ENCODE measurements around the gene SRGAP1.

GRCh38 chr12:64193931-64194330, 349.4 kb downstream of the SRGAP1 start:
- TF ChIP-seq CTCF (IDR thresholded peaks at IDR 0.05; ENCODE audit: control extremely low read depth in 1 of 3, insufficient read depth in 1 of 3, low read depth in 1 of 3, low read length in 3 of 3) (no peak), POLR2AphosphoS5 (IDR thresholded peaks at IDR 0.05; ENCODE audit: low read depth, low read length) (no peak), TAF7 (optimal IDR thresholded peaks at IDR 0.05; ENCODE audit: borderline replicate concordance, low read depth, low read length) (no peak), TEAD4 (IDR thresholded peaks at IDR 0.05; ENCODE audit: low read depth, low read length) (no peak), RXRA (IDR thresholded peaks at IDR 0.05; ENCODE audit: insufficient read depth, low read depth, low read length) (no peak), ATF3 (IDR thresholded peaks at IDR 0.05; ENCODE audit: insufficient read depth, low read depth, low read length) (no peak), RFX5 (IDR thresholded peaks at IDR 0.05; ENCODE audit: borderline replicate concordance, low read depth, low read length) (no peak), EZH2 (IDR thresholded peaks at IDR 0.05; ENCODE audit: low read depth, low read length, severe bottlenecking) (no peak), EP300 (IDR thresholded peaks at IDR 0.05; ENCODE audit: borderline replicate concordance in 1 of 2, low read depth in 2 of 2, low read length in 2 of 2) (no peak), POLR2A (IDR thresholded peaks at IDR 0.05; ENCODE audit: control extremely low read depth in 1 of 2, low read depth in 2 of 2, low read length in 2 of 2) (no peak), FOSL1 (IDR thresholded peaks at IDR 0.05; ENCODE audit: insufficient read depth, low read depth, low read length) (no peak), SUZ12 (IDR thresholded peaks at IDR 0.05; ENCODE audit: low read length) (no peak), CHD7 (IDR thresholded peaks at IDR 0.05; ENCODE audit: insufficient replicate concordance, low read length) (no peak), TCF12 (IDR thresholded peaks at IDR 0.05; ENCODE audit: low read depth, low read length) (no peak)
